GM21423 (cell line): Measurements from ENCODE around the gene SNRNP35.
"Not testable (repeated sequence)": the region's sequence is repeated elsewhere in the genome, so short reads cannot be mapped to it uniquely, and the experiment has no call there.

Experiments used
- ATAC-seq: cut with Tn5 transposase; IDR thresholded peaks from one replicate; pipeline ENCODE4 v1.9.1; 2021; ENCODE audit warnings: mild to moderate bottlenecking, moderate library complexity; ENCODE audit not compliant: unreplicated experiment

Gene SNRNP35

DNA sequence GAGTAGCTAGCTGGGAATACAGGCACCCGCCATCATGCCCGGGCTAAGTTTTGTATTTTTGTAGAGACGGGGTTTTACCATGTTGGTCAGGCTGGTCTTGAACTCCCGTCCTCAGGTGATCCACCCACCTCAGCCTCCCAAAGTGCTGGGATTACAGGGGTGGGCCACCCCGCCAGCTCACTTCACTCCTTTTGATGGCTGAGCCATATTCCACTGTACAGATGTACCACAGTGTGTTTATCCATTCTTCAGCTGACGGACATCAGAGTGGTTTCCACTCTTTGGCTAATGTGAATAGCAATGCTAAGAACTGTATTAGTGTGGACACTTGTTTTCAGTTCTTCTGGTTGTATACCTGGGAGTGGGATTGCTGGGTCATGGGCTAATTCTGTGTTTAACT is 29.5 kb downstream of the SNRNP35 start:
- ATAC-seq = no peak

DNA sequence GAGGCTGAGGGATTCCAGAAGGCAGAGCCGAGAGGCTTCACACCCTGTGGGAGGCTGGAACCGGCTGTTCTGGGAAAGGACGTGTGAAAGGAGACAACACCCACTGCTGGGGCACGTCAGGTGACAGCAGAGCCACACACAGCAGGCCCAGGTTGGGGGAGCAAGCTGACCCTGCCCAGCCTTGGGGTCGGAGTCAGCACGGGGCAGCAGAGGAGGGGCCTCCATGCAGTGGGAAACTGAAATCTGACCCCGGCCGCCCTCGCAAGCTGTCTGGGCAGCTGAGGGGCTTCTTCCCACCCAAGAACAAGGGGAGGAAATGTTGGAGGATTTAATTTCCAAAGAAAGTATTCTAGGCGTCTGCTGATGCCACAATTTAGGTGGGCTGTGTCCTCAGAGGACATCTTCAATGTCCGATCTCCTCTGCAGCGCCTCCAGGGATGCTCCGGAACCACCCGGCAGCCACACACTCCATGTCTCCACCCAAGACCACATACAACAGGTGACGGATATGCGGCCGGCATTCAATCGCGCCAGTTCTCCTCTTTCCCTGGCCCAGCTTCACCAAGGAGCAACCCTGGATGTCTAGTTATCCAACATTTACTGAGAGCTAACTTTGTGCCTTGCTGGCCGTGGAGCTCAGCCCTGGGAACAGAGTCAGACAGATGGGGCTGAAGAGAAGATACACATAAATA is 30.7 kb downstream of the SNRNP35 start:
- ATAC-seq = no peak

DNA sequence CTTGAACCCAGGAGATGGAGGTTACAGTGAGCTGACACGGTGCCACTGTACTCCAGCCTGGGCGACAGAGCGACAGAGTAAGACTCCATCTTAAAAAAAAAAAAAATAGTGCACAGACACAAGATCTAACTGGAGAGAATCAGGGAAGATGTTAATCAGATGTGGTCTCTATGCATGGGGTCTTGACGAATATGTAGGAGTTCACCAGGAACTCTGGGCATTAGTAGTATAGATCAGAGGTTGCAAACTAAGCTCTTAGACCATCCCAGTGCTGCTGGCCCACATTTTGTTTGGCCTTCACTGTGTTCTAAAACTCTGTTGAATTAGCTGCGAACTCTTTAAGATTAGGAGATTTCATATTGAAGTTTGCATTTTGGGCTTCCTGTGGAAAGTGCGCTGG is 31.6 kb downstream of the SNRNP35 start:
- no peak for ATAC-seq

DNA sequence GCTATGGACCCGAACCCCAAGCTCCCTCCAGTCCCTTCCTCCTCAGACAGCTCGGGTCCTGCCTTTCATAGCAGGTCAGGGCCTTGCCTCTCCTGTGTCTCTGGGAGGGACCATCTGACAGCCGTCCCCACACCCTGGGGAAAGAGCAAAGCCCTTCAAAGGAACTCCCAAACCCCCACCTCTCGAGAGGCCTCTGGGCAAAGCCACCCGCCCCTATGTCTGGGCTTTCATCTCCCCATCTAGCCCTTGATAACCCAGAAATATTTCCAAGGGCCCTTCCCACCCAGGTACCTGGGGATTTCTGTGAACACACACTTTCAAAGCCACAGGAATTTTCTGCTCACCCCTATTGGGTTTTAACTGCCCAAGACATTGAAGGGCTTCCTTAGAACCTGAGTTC is 32.1 kb downstream of the SNRNP35 start:
- no peak for ATAC-seq

DNA sequence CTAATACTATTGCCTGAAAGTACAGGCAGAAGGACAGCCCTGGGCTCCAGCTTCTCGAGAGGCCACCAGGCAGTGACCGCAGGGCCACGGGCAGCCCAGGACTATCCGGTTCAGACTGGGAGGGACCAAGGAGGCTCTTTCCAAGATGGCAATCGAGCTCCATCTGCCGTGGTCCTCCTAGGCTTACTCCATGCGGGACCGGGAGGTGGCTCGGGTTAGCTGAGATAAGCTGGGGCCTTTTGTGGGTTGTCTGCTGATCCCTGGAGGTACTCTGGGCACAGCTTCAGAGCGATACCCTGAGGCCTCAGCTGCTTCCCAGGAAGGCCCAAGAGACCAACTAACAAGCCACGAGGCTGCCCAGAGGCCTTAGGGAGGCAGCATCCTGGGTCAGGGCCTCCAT is 33.1 kb downstream of the SNRNP35 start:
- no peak for ATAC-seq

DNA sequence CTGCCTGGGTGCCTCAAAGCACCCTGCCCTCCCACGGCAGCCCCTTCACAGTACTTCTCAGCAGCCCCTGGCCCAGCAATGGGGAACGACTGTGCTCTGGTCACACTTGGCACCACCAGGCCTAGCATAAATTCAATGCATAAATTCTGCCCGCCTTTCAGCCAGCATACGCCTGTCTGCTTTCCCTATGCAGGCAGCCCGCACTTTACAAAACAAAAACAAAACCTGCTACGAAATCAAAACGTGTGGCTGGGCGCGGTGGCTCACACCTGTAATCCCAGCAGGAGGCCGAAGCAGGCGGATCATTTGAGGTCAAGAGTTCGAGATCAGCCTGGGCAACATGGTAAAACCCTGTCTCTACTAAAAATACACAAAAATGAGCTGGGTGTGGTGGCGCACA is 33.5 kb downstream of the SNRNP35 start:
- ATAC-seq = no peak

DNA sequence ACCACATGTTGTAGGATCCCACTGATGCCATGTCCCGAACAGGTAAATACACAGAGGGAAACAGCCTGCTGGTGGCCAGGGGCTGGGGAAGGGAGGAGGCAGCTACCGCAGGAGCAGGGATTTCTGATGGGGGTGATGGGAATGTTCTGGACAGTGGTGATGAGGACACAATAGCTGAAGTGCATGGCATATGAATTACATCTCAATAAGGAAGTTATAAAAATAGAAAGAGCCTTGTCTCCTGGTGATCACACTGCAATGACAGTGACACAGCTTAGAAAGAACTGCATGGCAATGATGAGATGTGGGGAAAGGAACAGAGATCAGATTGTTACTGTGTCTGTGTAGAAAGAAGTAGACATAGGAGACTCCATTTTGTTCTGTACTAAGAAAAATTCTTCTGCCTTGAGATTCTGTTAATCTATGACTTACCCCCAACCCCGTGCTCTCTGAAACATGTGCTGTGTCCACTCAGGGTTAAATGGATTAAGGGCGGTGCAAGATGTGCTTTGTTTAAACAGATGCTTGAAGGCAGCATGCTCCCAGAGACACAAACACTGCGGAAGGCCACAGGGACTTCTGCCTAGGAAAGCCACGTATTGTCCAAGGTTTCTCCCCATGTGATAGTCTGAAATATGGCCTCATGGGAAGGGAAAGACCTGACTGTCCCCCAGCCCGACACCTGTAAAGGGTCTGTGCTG is 34.5 kb downstream of the SNRNP35 start:
- not testable (repeated sequence) for ATAC-seq

DNA sequence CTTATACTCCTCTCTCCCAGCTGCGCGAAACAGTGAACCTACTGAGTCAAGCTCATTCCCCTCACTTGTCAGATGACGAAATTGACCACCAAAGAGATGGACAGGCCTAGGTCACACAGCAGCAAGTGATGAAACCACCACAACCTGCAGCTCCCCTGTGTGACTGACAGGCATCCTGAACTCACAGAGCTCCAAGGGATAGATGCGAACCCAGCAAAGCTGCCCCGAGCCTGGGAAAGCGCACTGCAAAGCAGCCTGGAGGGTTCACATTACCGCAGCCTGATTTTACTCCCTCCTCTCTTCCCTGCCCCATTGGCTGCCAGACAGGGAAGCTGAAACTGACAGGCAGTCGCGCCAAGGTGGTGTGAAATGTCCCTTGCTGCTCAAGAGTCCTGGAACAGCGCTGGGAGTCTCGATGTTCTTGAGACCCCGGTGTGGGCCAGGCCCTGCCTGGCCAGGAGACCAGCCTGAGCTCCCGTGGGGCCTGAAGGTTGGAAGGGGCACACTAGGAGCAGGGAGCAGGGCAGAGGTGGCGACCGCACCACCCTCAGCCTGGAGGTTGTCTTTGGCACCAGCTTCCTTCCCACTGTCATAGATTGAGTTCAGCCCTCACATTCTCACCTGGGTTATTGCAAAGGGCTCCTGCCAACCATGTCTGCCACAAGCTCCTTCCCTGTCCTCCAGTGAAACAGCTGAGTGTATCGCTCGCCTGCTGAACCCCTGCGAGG is 36.3 kb downstream of the SNRNP35 start:
- no peak for ATAC-seq

DNA sequence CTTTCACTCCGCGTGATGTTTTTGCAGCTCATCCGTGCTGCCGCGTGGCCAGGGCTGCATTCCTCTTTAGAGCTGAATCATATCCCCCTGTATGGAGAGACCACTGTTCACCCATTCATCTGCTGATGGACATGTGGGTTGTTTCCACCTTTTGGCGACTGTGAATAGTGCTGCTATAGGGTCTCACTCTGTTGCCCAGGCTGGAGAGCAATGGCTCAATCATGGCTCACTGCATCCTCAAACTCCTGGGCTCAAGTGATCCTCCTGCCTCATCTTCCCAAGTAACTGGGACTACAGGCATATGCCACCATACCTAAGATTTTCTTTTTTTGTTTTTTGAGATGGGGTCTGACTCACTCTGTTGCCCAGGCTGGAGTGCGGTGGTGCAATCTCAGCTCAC is 39.1 kb downstream of the SNRNP35 start:
- ATAC-seq = no peak

DNA sequence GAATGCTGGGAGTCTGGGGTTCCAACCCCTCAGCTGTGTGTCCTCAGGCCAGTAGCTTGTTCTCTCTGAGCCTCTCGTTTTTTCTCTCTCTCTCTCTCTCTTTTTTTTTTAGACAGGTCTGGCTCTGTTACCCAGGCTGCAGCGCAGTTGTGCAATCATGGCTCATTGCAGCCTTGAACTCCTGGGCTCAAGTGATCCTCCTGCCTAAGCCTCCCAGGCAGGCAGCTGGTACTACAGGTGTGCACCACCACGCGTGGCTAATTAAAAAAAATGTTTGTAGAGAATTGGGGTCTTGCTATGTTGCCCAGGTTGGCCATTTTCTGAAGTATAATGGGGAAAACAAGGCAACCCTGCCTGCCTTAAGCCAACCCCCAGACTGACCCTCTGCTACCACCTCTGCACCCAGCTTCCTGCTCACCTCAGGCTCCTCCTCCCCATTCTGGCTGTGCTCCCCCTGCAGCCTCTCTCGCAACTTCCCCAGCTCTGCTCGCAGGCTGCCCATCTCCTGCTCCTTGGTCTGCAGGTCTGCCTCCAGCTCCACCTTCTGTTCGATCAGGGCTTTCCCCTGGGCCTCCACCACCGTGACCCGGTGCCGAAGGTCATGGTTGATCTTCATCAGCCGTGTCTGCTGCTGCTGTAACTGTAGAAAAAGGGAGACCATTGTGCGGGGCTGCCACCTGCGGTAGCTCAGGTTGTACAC is 40.3 kb downstream of the SNRNP35 start:
- ATAC-seq = no peak

DNA sequence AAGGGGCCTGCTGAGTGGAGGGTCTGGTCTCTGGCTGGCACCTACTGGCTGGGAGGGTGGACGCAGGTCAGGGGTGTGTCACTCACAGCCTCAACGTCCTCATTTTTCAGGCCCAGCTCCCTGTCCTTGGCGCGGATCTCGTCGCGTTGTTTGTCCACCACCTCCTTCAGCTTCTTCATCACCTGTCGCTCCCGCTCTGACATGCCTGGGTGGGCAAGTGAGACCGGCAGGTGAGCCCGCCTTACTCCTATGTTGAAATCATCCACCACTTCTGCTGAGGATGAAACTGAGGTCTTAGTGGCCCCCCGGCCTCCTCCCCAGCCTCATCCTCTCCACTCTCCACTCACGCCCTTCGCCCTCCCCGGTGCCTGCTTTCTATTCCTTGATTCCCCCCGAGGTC is 41.4 kb downstream of the SNRNP35 start:
- ATAC-seq = no peak

DNA sequence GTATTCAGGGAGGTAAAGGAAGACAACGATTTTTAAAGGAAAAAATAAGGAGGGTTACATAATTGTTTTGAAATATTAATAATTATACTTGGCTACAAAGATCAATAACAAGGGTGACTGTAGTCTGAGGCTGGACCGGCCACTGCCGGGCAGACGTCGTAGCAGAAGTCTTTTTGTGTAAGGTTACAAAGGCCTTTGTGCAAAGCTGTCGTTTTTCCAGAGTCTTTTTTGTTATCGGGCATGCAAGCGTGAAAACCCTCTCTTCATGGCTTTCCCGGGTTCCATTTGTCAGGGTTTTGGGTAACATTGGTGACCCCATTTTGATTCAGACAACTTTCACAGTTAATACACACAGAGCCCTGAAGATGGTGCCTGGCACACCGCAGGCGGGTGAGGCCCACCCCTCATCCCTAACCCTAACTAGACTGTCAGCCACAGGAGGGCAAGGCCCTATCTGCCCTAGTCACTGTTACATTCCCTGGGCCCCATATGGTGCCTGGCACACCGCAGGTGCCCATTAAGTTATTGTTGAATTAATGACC is 44.3 kb downstream of the SNRNP35 start:
- ATAC-seq = no peak

DNA sequence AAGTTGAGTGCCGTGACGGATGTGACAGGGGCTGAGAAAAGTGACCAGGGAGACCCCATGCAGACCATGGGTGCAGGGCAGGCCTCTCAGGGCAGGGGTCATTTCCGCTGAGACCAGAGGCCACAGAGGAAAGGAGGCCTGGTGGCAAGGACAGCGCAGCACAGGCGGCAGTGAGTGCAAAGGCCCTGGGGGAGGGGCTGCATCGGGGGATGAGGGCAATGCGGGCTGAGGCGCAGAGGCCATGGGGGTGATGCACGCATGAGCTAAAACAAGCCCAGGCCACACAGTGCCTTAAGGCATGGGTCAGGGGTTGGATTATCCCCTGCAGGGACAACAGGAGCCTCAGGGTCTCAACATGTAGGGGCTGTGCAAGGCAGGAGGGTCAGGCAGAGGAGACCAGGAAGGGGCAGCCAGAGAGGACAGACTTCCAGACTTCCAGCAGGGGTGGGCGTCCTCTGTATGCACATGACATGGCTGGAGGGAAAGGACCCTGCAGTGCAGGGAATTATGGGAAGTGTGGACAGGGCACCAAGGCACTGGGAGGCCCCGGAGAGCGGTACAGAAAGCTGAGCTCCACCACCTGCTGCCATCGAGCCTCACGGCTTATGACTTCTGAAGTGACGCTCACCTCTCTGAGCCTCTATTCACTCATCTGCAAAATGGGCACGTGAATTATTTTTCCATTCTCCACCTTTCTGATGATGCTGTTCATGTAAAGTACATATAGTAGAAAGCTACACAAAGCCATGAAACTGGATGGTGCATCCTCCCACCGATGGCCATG is 48.3 kb downstream of the SNRNP35 start:
- no peak for ATAC-seq

DNA sequence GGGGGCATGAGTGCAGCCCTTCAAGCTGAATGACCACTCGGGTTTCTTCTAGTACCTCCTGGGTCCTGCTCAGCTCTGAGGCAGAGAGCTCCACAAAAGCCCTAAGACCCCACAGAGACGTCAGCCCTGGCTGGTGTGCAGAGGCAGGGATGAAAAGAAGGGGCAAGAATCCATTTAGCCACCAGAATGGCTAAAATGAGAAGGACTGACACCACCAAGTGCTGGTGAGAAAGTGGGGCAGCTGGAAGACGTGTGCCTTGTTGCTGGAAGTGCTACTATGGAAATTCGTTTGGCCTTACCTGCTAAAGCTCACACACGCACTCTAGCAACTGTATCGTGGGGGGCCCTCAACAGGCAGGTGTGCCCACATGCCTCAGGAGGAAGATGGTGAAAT is 48.9 kb downstream of the SNRNP35 start:
- no peak for ATAC-seq

DNA sequence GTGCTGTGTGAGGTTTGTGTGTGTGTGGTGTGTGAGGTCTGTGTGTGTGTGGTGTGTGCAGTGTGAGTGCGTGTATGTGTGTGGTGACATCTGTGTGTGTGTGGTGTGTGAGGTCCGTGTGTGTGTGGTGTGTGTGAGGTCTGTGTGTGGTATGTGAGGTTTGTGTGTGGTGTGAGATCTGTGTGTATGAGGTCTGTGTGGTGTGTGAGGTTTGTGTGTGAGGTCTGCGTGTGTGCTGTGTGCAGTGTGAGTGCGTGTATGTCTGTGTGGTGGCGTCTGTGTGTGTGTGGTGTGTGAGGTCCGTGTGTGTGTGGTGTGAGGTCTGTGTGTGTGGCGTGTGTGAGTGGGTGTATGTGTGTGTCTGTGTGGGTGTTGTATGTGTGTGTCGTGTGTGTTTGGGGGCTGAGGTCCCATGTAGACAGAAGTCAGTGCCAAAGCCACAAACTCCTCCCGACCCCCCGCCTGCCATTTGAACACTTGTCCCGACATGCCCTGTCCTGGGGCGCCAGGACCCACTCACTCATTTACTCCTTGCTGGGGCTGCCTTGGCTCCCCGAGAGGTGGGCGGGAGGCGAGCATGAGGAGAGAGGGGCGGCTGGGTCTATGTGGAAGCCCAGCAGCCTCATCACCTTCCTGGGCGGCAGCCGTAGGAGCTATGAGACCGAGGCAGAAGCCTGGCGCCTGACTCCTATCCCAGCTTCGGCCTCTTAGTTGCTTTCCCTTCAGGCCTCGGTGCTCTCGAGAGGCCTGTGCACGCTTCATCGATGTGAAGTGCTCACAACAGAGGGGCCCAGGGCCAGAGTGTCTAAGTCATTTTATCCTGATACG is 55.1 kb downstream of the SNRNP35 start:
- no peak for ATAC-seq

DNA sequence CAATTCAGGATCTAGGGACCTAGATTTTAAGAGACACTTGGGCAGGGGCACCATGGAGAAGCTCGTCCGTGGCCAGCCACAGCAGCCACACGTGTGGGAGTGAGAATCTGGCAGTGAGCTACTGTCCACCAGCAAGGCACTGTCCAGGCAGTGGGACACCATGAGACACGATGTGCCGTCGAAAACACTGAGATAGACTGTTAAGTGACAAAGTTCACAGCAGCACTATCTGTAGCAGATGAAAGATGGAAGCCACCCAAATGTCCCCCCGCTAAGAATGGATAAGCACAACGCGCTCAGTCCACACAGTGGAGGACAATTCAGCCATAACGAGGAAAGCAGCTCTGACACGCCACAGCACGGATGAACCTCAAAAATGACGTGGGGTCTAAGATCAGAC is 55.9 kb downstream of the SNRNP35 start:
- no peak for ATAC-seq

DNA sequence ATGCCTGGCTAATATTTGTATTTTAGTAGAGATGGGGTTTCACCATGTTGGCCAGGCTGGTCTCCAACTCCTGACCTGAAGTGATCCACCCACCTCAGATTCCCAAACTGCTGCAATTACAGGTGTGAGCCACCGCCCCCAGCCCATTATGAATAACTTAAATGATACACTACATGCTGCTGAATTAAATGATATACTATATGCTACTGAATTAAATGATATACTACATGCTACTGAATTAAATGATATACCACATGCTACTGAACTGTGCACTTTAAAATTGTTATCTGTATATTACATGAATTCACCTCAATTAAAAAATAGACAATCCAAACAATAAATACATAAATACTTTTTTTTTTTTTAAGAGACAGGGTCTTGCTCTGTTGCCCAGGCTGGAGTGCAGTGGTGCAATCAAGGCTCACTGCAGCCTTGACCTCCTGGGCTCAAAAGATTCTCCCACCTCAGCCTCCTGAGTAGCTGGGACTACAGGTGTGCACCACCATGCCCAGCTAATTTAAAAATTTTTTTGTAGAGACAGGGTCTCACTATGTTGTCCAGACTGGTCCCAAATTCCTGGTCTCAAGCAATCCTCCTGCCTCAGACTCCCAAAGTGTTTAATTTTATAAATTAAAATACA is 56.8 kb downstream of the SNRNP35 start:
- ATAC-seq = not testable (repeated sequence)

DNA sequence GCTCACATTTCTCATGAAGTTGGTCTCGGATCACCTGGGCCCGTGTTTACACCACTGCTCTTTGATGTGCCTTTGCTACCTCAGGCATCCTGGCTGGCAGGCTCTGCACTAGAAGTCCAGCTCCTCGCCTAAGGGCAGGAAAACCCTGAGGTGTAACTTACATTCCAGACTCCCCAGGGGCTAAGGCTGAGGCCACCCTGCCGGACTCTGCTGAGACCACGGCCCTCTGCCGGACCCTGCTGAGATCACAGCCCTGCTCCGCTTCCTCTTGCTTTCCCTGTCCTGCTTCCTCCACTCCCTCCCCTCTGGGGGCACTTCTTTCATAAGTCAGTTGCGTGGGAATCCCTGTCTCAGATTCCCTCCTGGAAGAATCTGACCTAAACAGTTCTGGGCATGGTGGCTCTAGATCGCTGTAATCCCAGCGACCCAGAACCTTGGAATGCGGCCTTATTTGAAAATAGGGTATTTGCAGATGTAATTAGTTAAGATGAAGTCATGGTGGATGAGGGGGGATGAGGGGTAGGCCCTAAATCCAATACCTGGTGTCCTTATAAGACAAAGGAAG is 58.4 kb downstream of the SNRNP35 start:
- ATAC-seq = no peak
